Ascending aorta (tissue), 2 donors: ENCODE data around the gene CDC25A. TPM values are rescaled to one million over a fixed set of nuclear protein-coding genes. Genes with fewer than 3 reads are reported as not detected.

Experiments used
- DNase-seq, 2 donors: peaks; one replicate each; pipeline ENCODE4 v3.0.0-alpha.2; 2019; ENCODE audit warnings: low spot score in 2 of 2
- H3K27ac ChIP-seq, 2 donors: fragments of 200-600 bp; sonication (generic); one replicate each; pipeline ENCODE4 v1.5.1; 2016 to 2017; ENCODE audit warnings: mild to moderate bottlenecking in 1 of 2
- H3K27me3 ChIP-seq: fragments of 200-600 bp; sonication (generic); one replicate; pipeline ENCODE4 v1.5.1; 2017
- H3K36me3 ChIP-seq, 2 donors: fragments of 200-600 bp; sonication (generic); one replicate each; pipeline ENCODE4 v1.5.1; 2016
- H3K4me1 ChIP-seq, 2 donors: fragments of 200-600 bp; sonication (generic); one replicate each; pipeline ENCODE4 v1.5.1; 2016 to 2017; ENCODE audit warnings: mild to moderate bottlenecking in 1 of 2
- H3K4me3 ChIP-seq, 2 donors: fragments of 200-600 bp; sonication (generic); one replicate each; pipeline ENCODE4 v1.5.1; 2016 to 2017; ENCODE audit warnings: mild to moderate bottlenecking in 1 of 2
- H3K9me3 ChIP-seq, 2 donors: fragments of 200-600 bp; sonication (generic); one replicate each; pipeline ENCODE4 v1.5.1; 2016
- intact Hi-C: fragments of 100-400 bp; cut with DNase I; formaldehyde crosslinking; loops from one replicate; pipeline ENCODE4 v1.15.1; 2023
- total RNA-seq: library from RNA; depleted of rRNA; stranded (reverse); fragments of >200 nt; gene quantifications from one replicate; pipeline ENCODE4 v1.1.0, GENCODE V29; 2016
- TF ChIP-seq, protein P1 (sequence below), 3 experiments: fragments of 200-600 bp in 2 of 3; fragments of 450-650 bp in 1 of 3; sonication (generic) in 2 of 3; IDR thresholded peaks; one replicate each; pipeline ENCODE4 v1.5.1; 2016 to 2019; ENCODE audit warnings: antibody characterized with exemption in 3 of 3, mild to moderate bottlenecking in 1 of 3, moderate library complexity in 1 of 3

The CDC25A gene
- total RNA-seq, 1 donor from 2014 or later = not detected

DNA sequence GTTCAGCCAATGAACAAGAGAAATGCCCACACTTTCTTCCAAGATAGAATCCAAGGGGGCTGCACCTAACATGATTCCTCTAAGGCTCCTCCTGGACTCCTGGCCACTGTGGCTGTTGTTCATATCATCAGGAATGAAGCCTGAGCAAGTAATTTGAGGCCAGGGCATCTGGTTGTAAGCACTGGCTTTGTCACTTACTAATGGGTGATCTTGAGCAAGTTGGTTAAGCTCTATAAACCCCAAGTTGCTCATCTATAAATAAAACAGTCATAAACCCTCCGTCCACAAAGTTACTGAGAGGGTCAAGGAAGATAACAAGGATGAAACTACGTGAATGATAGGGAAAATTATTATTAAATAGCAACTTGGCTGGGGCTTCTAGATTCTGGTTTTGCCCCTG is 58.3 kb downstream of the CDC25A start:
- H3K36me3 ChIP-seq = no peaks in the 10 kb centered on the region
- TF ChIP-seq, protein P1, sequence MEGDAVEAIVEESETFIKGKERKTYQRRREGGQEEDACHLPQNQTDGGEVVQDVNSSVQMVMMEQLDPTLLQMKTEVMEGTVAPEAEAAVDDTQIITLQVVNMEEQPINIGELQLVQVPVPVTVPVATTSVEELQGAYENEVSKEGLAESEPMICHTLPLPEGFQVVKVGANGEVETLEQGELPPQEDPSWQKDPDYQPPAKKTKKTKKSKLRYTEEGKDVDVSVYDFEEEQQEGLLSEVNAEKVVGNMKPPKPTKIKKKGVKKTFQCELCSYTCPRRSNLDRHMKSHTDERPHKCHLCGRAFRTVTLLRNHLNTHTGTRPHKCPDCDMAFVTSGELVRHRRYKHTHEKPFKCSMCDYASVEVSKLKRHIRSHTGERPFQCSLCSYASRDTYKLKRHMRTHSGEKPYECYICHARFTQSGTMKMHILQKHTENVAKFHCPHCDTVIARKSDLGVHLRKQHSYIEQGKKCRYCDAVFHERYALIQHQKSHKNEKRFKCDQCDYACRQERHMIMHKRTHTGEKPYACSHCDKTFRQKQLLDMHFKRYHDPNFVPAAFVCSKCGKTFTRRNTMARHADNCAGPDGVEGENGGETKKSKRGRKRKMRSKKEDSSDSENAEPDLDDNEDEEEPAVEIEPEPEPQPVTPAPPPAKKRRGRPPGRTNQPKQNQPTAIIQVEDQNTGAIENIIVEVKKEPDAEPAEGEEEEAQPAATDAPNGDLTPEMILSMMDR (IDR thresholded peaks at IDR 0.05) = no peak
- intact Hi-C loops = no loop called here
- peaks cover 0 to 12% of the 10 kb centered on the region in 2 donors for H3K4me1 ChIP-seq
- peak overlapping the region; percentile 74 to 77 for H3K27ac ChIP-seq
- no peaks in the 10 kb centered on the region for H3K9me3 ChIP-seq
- no peak for DNase-seq
- no peaks in the 10 kb centered on the region for H3K27me3 ChIP-seq
- H3K4me3 ChIP-seq = no peak overlapping the region

DNA sequence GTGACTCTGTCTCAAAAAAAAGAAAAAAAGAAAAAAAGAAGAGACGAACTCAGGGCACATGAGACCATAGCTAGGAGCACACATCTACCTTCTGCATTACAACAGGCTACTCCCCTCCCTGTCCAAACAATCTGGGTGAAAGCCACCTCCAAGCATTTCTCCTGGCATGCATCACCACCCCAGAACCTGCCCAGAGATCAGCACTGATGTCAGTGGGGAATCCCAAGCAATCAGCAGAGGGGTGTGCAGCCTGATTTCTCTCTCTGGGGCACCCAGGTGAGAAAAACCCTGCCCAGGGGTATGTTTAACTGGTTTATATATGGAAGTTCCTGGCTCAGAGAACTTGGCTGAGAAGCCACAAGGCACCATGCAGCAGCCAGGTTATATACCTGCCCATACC is 59.4 kb downstream of the CDC25A start:
- H3K9me3 ChIP-seq = no peaks in the 10 kb centered on the region
- H3K4me1 ChIP-seq = peaks cover 0 to 12% of the 10 kb centered on the region in 2 donors
- no peaks in the 10 kb centered on the region for H3K27me3 ChIP-seq
- no peak overlapping the region for H3K27ac ChIP-seq
- H3K4me3 ChIP-seq = no peak overlapping the region
- TF ChIP-seq, protein P1 (IDR thresholded peaks at IDR 0.05) = no peak
- intact Hi-C loops = no loop called here
- no peaks in the 10 kb centered on the region for H3K36me3 ChIP-seq
- DNase-seq = no peak

DNA sequence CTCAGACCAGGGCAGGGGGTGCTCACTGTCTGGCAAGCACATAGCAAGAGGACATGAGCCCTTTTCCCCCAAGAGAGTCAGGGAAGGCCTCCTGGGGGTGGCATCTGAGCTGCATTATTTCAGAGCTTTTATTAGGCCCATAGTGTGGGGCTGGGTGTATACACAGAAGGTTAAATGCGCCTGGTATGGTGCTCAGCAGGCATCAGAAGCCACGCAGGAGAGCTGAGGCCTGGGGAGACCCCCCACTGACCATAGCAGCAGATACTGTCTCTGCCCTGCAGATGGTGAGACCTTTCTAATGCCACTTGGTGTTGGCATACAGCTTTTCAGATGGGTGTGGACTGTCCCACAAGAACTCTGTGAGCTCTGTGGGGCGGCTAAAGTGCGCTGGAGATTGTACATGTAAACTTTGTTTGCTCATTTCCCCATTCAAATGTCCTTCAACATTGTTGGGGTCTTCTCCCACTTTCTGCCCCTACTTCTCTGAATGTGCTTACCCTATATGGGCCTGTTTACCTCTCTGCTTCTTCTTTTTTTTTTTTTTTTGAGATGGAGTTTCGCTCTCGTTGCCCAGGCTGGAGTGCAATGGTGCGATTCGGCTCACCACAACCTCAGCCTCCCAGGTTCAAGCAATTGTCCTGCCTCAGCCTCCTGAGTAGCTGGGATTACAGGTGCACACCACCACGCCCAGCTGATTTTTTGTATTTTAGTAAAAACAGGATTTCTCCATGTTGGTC is 62.2 kb downstream of the CDC25A start:
- Histone ChIP-seq H3K4me1 (peaks cover 0 to 10% of the 10 kb centered on the region in 2 donors), H3K36me3 (no peaks in the 10 kb centered on the region), H3K9me3 (no peaks in the 10 kb centered on the region), H3K4me3 (no peak overlapping the region), H3K27ac (no peak overlapping the region), H3K27me3 (no peaks in the 10 kb centered on the region)
- TF ChIP-seq, protein P1 (IDR thresholded peaks at IDR 0.05) = no peak
- intact Hi-C loops = no loop called here
- DNase-seq = no peak

DNA sequence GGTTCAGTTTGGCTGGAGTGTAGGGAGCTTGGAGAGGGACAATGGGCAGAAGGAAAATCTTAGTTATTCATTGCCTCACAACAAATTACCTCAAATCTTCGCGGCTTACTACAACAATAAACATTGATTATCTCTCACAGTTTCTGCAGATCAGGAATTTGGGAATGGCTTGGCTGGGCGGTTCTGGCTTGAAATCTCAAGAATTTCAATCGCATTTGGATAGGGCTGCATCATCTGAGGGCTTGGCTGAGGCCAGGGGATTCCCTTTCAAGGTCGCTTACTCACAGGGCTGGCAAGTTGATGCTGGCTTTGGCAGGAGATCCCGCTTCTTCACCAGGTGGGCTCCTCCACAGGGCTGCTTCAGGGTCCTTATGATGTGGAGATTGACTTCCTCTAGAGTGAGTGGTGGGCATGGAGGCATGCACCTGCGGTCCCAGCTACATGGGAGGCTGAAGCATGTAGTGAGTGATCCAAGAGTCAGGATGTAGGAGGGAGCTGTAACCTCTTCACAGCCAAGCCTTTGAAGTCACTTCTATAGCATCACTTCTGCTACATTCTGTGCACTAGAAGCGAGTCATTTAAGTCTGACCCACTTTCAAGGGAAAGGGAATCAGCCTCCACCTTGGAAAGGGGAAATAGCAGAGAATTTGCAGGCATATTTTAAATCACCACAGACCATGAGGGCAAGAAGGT is 63.1 kb downstream of the CDC25A start:
- no peaks in the 10 kb centered on the region for H3K9me3 ChIP-seq
- no peak overlapping the region for H3K4me3 ChIP-seq
- no peak overlapping the region for H3K27ac ChIP-seq
- peaks cover 0 to 2% of the 10 kb centered on the region in 2 donors for H3K4me1 ChIP-seq
- TF ChIP-seq, protein P1 (IDR thresholded peaks at IDR 0.05) = no peak
- peak in 1 of 2 donors; percentile 70 for DNase-seq
- intact Hi-C loops = no loop called here
- H3K27me3 ChIP-seq = no peaks in the 10 kb centered on the region
- H3K36me3 ChIP-seq = no peaks in the 10 kb centered on the region

DNA sequence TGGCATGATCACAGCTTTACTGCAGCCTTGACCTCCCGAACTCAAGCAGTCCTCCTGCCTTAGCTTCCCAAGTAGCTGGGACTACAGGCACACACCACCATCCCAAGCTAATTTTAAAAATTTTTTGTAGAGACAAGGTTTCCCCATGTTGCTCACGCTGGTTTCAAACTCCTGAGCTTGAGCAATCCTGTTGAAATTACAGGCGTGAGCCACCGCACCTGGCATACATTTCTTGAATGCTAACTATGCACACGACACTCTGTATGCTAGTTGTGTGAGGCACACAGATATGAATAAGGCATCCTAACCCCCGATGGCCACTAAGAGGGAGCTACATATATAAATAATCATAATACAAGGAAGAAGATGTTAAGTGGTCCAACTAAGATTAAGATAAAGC is 64.9 kb downstream of the CDC25A start:
- intact Hi-C loops = no loop called here
- DNase-seq = no peak

More for the DNA sequence above, 64.9 kb downstream of the CDC25A start:
- H3K4me1 ChIP-seq = no peaks in the 10 kb centered on the region
- no peaks in the 10 kb centered on the region for H3K9me3 ChIP-seq
- no peaks in the 10 kb centered on the region for H3K36me3 ChIP-seq
- no peaks in the 10 kb centered on the region for H3K27me3 ChIP-seq
- TF ChIP-seq, protein P1 (IDR thresholded peaks at IDR 0.05) = no peak
- H3K4me3 ChIP-seq = no peak overlapping the region
- H3K27ac ChIP-seq = no peak overlapping the region
